HepG2 (cell line): ENCODE data around the gene IGF2. TPM values are rescaled to one million over a fixed set of nuclear protein-coding genes. Genes with fewer than 3 reads are reported as not detected.

Source experiments
- HNF4G ChIP-seq, 2 experiments: sonication (generic) in 1 of 2; formaldehyde crosslinking in 1 of 2; IDR thresholded peaks; 2 replicates each; pipeline versions ENCODE4 v1.4.0 to v1.6.1; 2011 to 2020; ENCODE audit warnings: borderline replicate concordance in 2 of 2, low read depth in 2 of 2, mild to moderate bottlenecking in 2 of 2, low read length in 1 of 2, missing genetic modification reagents in 1 of 2, moderate library complexity in 1 of 2
- YEATS4 ChIP-seq: sonication (generic); formaldehyde crosslinking; IDR thresholded peaks from 2 replicates; pipeline ENCODE4 v1.4.0; 2020; ENCODE audit warnings: missing genetic modification reagents, borderline replicate concordance
- ZFP36L1 ChIP-seq: sonication (generic); formaldehyde crosslinking; IDR thresholded peaks from 2 replicates; pipeline ENCODE4 v1.8.0; 2022; ENCODE audit warnings: mild to moderate bottlenecking, missing genetic modification reagents, moderate library complexity
- ZFP37 ChIP-seq: sonication (generic); formaldehyde crosslinking; IDR thresholded peaks from 2 replicates; pipeline ENCODE4 v1.4.0; 2020; ENCODE audit warnings: missing genetic modification reagents, borderline replicate concordance
- ZNF292 ChIP-seq: sonication (generic); formaldehyde crosslinking; IDR thresholded peaks from 2 replicates; pipeline ENCODE4 v1.8.1; 2022; ENCODE audit warnings: mild to moderate bottlenecking, low read depth, missing genetic modification reagents, borderline replicate concordance
- ZNF451 ChIP-seq: sonication (generic); formaldehyde crosslinking; IDR thresholded peaks from 2 replicates; pipeline ENCODE4 v1.5.0; 2020; ENCODE audit warnings: mild to moderate bottlenecking, missing genetic modification reagents
- ZNF577 ChIP-seq: sonication (generic); formaldehyde crosslinking; IDR thresholded peaks from 2 replicates; pipeline ENCODE4 v1.4.0; 2020; ENCODE audit warnings: mild to moderate bottlenecking, low read depth, missing genetic modification reagents, borderline replicate concordance
- ZNF776 ChIP-seq: sonication (generic); formaldehyde crosslinking; IDR thresholded peaks from 2 replicates; pipeline ENCODE4 v1.4.0; 2020; ENCODE audit warnings: mild to moderate bottlenecking, missing genetic modification reagents
- polyA plus RNA-seq, 8 experiments: library from polyadenylated mRNA; depleted of rRNA in 3 of 8; stranded (reverse) in 7 of 8; unstranded in 1 of 8; fragments of >200 nt; fragmentation: Illumina TruSeq in 4 of 8; extraction: Trizol in 4 of 8; gene quantifications; 2 replicates each; pipeline versions ENCODE4 v1.2.1 to v1.2.3, GENCODE V29; 2011 to 2016; ENCODE audit warnings: low read depth in 4 of 8, missing spikeins in 1 of 8, mixed read lengths in 1 of 8; ENCODE audit not compliant: insufficient read depth in 1 of 8
- total RNA-seq, 5 experiments: library from RNA; depleted of rRNA; stranded (reverse); fragments of >200 nt; fragmentation: Illumina TruSeq; extraction: Trizol; gene quantifications; 2 replicates each; pipeline ENCODE4 v1.2.3, GENCODE V29; 2016; ENCODE audit warnings: low read depth in 1 of 5
- TF ChIP-seq, protein P1 (sequence below): sonication (generic); formaldehyde crosslinking; IDR thresholded peaks from 2 replicates; pipeline ENCODE4 v1.4.0; 2020; ENCODE audit warnings: mild to moderate bottlenecking, low read depth, missing genetic modification reagents
- TF ChIP-seq, protein P2 (sequence below): sonication (generic); formaldehyde crosslinking; IDR thresholded peaks from 2 replicates; pipeline ENCODE4 v1.5.0; 2020; ENCODE audit warnings: missing genetic modification reagents, mild to moderate bottlenecking, borderline replicate concordance
- TF ChIP-seq, protein P3 (sequence below): sonication (generic); formaldehyde crosslinking; IDR thresholded peaks from 2 replicates; pipeline ENCODE4 v1.4.0; 2020; ENCODE audit warnings: missing genetic modification reagents
- TF ChIP-seq, protein P4 (sequence below): sonication (generic); formaldehyde crosslinking; IDR thresholded peaks from 2 replicates; pipeline ENCODE4 v1.9.0; 2021; ENCODE audit warnings: mild to moderate bottlenecking, missing genetic modification reagents
- TF ChIP-seq, protein P5 (sequence below): sonication (generic); formaldehyde crosslinking; IDR thresholded peaks from 2 replicates; pipeline ENCODE4 v1.4.0; 2020; ENCODE audit warnings: mild to moderate bottlenecking, missing genetic modification reagents
- TF ChIP-seq, protein P6 (sequence below): conservative IDR thresholded peaks from 2 replicates; pipeline ENCODE4 v1.6.1; 2018; ENCODE audit warnings: missing genetic modification reagents

Gene IGF2
- total and polyA plus RNA-seq, 2 of the 13 experiments (the other 11 are each of a cell fraction or from before 2014, with no cell fraction given), result 79.1 to 254 TPM

DNA sequence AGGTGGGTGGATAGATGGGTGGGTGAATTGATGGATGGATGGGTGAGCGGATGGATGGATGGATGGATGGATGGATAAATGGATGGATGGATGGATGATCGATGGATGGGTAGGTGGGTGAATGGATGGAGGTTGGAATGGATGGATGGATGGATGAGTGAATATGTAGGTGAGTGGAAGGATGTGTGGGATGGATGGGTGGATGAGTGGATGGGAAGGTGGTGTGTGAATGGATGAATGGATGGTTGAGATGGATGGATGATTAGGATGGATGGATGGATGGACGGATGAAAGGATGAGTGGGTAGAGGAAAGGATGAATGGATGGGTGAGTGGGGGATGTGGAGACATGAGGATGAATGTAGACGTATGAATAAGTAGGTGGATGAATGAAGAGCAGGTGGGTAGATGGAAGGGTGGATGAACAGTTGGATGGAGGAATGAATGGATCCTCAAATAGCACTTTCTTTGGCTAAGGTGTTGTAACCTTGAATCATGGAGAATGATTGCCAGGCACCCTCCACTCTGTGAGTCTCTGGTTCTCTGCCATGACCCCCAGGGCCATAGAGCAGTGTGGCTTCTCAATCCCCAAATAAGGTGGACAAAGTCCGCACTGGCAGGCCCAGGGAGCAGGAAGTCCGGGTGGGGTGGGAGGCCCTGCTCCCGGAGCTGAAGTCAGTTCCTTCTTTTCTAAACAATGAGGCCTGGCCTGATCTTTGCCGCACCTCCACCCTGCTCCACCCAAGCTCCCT lies 36.9 kb downstream of the IGF2 start (continued):
- TF ChIP-seq, protein P1, sequence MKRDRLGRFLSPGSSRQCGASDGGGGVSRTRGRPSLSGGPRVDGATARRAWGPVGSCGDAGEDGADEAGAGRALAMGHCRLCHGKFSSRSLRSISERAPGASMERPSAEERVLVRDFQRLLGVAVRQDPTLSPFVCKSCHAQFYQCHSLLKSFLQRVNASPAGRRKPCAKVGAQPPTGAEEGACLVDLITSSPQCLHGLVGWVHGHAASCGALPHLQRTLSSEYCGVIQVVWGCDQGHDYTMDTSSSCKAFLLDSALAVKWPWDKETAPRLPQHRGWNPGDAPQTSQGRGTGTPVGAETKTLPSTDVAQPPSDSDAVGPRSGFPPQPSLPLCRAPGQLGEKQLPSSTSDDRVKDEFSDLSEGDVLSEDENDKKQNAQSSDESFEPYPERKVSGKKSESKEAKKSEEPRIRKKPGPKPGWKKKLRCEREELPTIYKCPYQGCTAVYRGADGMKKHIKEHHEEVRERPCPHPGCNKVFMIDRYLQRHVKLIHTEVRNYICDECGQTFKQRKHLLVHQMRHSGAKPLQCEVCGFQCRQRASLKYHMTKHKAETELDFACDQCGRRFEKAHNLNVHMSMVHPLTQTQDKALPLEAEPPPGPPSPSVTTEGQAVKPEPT (CRISPR knock-in tag), result no peak
- TF ChIP-seq, protein P2, sequence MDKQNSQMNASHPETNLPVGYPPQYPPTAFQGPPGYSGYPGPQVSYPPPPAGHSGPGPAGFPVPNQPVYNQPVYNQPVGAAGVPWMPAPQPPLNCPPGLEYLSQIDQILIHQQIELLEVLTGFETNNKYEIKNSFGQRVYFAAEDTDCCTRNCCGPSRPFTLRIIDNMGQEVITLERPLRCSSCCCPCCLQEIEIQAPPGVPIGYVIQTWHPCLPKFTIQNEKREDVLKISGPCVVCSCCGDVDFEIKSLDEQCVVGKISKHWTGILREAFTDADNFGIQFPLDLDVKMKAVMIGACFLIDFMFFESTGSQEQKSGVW (CRISPR knock-in tag), result no peak
- TF ChIP-seq ZNF451 (CRISPR knock-in tag) (no peak), ZFP37 (CRISPR knock-in tag) (no peak), HNF4G (IDR thresholded peaks at IDR 0.05; ENCODE audit: borderline replicate concordance, low read depth, low read length) (peak; percentile 85), HNF4G (CRISPR knock-in tag; IDR thresholded peaks at IDR 0.05; ENCODE audit: borderline replicate concordance, low read depth) (peak; percentile 90), YEATS4 (CRISPR knock-in tag) (peak; percentile 31; the same call in 1 of the 2 replicates), ZNF292 (peak; percentile 18; the same call in 1 of the 2 replicates), ZFP36L1 (no peak), ZNF776 (0 out of 2 replicates have a peak, but pooled peaks have one; percentile 17), ZNF577 (CRISPR knock-in tag) (no peak)
- TF ChIP-seq, protein P3, sequence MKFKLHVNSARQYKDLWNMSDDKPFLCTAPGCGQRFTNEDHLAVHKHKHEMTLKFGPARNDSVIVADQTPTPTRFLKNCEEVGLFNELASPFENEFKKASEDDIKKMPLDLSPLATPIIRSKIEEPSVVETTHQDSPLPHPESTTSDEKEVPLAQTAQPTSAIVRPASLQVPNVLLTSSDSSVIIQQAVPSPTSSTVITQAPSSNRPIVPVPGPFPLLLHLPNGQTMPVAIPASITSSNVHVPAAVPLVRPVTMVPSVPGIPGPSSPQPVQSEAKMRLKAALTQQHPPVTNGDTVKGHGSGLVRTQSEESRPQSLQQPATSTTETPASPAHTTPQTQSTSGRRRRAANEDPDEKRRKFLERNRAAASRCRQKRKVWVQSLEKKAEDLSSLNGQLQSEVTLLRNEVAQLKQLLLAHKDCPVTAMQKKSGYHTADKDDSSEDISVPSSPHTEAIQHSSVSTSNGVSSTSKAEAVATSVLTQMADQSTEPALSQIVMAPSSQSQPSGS, result peak; percentile 26; the same call in 1 of the 2 replicates
- TF ChIP-seq, protein P4, sequence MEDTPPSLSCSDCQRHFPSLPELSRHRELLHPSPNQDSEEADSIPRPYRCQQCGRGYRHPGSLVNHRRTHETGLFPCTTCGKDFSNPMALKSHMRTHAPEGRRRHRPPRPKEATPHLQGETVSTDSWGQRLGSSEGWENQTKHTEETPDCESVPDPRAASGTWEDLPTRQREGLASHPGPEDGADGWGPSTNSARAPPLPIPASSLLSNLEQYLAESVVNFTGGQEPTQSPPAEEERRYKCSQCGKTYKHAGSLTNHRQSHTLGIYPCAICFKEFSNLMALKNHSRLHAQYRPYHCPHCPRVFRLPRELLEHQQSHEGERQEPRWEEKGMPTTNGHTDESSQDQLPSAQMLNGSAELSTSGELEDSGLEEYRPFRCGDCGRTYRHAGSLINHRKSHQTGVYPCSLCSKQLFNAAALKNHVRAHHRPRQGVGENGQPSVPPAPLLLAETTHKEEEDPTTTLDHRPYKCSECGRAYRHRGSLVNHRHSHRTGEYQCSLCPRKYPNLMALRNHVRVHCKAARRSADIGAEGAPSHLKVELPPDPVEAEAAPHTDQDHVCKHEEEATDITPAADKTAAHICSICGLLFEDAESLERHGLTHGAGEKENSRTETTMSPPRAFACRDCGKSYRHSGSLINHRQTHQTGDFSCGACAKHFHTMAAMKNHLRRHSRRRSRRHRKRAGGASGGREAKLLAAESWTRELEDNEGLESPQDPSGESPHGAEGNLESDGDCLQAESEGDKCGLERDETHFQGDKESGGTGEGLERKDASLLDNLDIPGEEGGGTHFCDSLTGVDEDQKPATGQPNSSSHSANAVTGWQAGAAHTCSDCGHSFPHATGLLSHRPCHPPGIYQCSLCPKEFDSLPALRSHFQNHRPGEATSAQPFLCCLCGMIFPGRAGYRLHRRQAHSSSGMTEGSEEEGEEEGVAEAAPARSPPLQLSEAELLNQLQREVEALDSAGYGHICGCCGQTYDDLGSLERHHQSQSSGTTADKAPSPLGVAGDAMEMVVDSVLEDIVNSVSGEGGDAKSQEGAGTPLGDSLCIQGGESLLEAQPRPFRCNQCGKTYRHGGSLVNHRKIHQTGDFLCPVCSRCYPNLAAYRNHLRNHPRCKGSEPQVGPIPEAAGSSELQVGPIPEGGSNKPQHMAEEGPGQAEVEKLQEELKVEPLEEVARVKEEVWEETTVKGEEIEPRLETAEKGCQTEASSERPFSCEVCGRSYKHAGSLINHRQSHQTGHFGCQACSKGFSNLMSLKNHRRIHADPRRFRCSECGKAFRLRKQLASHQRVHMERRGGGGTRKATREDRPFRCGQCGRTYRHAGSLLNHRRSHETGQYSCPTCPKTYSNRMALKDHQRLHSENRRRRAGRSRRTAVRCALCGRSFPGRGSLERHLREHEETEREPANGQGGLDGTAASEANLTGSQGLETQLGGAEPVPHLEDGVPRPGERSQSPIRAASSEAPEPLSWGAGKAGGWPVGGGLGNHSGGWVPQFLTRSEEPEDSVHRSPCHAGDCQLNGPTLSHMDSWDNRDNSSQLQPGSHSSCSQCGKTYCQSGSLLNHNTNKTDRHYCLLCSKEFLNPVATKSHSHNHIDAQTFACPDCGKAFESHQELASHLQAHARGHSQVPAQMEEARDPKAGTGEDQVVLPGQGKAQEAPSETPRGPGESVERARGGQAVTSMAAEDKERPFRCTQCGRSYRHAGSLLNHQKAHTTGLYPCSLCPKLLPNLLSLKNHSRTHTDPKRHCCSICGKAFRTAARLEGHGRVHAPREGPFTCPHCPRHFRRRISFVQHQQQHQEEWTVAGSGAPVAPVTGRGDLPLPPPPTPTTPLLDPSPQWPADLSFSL (CRISPR knock-in tag), result no peak
- TF ChIP-seq, protein P5, sequence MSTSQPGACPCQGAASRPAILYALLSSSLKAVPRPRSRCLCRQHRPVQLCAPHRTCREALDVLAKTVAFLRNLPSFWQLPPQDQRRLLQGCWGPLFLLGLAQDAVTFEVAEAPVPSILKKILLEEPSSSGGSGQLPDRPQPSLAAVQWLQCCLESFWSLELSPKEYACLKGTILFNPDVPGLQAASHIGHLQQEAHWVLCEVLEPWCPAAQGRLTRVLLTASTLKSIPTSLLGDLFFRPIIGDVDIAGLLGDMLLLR (CRISPR knock-in tag), result no peak
- TF ChIP-seq, protein P6, sequence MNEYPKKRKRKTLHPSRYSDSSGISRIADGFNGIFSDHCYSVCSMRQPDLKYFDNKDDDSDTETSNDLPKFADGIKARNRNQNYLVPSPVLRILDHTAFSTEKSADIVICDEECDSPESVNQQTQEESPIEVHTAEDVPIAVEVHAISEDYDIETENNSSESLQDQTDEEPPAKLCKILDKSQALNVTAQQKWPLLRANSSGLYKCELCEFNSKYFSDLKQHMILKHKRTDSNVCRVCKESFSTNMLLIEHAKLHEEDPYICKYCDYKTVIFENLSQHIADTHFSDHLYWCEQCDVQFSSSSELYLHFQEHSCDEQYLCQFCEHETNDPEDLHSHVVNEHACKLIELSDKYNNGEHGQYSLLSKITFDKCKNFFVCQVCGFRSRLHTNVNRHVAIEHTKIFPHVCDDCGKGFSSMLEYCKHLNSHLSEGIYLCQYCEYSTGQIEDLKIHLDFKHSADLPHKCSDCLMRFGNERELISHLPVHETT, result no peak
